COR-L47 (cell line): ENCODE data around the gene CTDSP1.

Experiments
- DNase-seq: peaks from one replicate; lab custom pipeline; 2025; lab: John Stamatoyannopoulos, UW

The CTDSP1 gene

DNA sequence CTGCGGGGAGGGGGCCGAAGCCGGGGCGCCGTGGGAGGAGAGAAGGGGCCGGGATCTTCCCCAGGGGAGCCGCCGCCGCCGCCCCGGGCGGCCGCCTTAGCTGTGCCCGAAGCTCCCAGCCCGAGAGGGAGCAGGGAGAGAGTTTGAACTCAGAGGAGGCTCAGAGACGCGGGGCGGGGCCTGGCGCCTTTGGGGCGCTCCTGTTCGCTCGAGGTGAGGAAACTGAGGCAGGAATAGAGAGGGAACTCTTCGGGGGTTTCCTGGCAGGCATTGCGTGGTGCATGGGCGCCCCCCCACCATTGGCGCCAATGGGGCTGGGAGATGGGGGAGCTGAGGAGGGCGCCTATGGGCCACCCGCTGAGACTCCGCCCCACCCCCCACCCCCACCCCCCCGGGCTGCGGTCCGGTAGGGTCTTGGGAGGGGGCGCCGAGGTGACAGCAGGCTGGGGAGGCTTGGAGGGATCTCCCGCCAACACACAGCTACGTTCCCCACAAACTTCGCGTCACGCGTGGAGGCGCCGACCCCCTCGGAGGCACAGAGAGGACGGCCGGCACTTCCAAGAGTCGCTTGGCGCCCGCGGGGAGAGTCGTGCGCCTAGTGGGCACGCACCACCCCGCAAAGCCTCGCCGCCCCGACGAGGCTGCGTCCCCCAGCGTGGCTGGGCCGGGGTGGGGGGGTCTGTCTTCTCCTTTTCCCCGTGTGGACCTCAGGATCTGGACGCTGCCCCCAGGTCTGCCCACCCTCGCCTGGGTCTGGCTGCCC is 680 bp downstream of the CTDSP1 start:
- no peak for DNase-seq

DNA sequence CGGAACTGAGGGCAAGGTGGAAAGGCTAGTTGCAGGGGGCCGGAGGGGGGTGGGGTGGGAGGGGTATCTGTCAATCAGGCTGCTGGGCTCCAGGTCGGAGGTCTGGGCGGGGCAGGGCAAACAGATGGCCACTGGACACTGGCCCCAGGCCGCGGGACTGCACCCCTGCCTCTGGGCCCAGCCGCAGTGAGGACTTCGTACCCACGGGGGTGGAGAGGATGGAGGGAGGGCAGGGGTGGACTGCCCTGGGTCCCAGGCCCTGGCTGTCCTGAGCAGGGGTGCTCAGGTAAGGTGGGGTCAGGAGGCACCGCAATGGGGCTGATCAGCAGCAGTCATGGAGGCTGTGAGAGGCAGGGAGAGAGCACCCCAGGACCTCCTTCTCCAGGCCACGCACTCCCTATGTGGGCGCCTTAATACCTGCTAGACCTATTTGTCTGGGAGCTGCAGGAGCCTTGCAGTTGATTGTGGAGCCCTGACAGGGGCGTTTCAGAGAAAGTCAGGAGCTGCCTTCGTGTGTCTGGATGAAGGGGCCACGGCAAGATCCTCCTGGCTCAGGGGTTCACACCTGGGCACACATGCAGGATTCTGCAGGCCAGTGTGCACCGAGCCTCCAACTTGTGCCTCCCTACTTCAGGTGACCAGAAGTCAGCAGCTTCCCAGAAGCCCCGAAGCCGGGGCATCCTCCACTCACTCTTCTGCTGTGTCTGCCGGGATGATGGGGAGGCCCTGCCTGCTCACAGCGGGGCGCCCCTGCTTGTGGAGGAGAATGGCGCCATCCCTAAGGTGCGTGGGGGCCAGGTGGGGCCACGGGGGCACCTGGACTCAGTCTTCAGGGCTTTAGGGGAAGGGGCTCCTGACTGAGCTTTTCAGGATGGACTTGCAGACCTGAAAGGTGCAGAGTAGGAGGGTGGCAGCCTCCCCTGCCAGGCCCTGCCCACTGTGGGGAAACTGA is 1.5 kb downstream of the CTDSP1 start:
- no peak for DNase-seq

DNA sequence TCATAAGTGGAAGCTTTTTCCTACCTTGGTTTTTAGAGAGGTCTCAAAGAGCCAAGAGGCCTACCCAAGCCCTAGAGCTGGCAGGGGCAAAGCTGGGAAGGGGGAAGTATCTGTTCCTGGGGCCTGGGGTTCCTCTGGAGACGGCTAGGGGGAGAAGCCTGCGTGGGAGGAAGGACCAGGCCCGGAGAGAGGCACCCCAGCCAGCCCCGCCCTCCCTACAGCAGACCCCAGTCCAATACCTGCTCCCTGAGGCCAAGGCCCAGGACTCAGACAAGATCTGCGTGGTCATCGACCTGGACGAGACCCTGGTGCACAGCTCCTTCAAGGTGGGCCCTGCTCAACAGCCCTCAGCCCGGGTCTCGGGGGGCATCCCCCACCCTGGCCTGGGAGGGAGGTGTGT is 2.2 kb downstream of the CTDSP1 start:
- DNase-seq, result no peak

DNA sequence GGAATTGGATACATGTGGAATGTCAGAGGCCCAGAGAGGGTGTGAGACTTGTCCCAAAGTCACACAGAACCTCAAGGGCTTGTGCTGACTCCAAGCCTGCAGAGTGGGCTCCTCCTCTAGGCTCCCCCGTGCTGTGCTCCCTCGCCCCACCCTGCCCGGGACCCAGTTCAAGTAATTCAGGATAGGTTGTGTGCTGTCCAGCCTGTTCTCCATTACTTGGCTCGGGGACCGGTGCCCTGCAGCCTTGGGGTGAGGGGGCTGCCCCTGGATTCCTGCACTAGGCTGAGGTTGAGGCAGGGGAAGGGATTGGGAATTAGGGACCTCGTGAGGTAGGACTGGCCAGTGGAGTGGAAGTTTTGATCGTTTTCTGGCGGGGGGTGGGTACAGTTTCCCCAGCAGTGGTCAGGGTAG is 2.8 kb downstream of the CTDSP1 start:
- no peak for DNase-seq

DNA sequence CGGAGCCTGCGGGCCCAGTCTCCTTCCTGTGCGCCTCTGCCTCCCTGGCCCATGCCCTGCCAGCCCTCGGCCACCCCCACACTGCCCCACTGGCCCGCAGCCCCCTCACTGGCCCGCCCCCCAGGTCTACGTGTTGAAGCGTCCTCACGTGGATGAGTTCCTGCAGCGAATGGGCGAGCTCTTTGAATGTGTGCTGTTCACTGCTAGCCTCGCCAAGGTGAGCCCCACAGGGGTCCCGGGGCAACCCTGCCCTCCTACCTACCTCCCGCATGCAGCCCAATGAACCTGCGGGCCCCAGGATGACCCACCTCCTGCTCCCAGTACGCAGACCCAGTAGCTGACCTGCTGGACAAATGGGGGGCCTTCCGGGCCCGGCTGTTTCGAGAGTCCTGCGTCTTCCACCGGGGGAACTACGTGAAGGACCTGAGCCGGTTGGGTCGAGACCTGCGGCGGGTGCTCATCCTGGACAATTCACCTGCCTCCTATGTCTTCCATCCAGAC is 3.3 kb downstream of the CTDSP1 start:
- DNase-seq, result no peak

DNA sequence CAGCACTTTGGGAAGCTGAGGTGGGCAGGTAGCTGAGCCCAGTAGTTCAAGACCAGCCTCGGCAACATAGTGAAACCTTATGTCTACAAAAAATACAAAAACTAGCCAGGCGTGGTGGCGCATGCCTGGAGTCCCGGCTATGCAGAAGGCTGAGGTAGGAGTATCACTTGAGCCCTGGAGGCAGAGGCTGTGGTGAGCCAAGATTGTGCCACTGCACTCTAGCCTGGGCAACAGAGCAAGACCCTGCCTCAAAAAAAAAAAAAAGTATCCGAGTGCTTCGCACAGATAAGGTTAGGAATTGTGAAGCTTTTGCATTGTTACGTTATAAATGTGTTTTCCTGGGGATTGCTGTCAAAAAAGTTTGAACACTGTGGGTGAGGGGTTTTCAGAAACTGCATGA is 4.1 kb downstream of the CTDSP1 start:
- DNase-seq, result no peak

DNA sequence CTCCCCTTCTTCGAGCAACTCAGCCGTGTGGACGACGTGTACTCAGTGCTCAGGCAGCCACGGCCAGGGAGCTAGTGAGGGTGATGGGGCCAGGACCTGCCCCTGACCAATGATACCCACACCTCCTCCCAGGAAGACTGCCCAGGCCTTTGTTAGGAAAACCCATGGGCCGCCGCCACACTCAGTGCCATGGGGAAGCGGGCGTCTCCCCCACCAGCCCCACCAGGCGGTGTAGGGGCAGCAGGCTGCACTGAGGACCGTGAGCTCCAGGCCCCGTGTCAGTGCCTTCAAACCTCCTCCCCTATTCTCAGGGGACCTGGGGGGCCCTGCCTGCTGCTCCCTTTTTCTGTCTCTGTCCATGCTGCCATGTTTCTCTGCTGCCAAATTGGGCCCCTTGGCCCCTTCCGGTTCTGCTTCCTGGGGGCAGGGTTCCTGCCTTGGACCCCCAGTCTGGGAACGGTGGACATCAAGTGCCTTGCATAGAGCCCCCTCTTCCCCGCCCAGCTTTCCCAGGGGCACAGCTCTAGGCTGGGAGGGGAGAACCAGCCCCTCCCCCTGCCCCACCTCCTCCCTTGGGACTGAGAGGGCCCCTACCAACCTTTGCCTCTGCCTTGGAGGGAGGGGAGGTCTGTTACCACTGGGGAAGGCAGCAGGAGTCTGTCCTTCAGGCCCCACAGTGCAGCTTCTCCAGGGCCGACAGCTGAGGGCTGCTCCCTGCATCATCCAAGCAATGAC is 4.8 kb downstream of the CTDSP1 start:
- DNase-seq, result no peak

DNA sequence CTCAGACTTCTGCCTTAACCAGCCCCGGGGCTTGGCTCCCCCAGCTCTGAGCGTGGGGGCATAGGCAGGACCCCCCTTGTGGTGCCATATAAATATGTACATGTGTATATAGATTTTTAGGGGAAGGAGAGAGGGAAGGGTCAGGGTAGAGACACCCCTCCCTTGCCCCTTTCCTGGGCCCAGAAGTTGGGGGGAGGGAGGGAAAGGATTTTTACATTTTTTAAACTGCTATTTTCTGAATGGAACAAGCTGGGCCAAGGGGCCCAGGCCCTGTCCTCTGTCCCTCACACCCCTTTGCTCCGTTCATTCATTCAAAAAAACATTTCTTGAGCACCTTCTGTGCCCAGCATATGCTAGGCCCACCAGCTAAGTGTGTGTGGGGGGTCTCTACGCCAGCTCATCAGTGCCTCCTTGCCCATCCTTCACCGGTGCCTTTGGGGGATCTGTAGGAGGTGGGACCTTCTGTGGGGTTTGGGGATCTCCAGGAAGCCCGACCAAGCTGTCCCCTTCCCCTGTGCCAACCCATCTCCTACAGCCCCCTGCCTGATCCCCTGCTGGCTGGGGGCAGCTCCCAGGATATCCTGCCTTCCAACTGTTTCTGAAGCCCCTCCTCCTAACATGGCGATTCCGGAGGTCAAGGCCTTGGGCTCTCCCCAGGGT is 5.5 kb downstream of the CTDSP1 start:
- DNase-seq, result no peak

DNA sequence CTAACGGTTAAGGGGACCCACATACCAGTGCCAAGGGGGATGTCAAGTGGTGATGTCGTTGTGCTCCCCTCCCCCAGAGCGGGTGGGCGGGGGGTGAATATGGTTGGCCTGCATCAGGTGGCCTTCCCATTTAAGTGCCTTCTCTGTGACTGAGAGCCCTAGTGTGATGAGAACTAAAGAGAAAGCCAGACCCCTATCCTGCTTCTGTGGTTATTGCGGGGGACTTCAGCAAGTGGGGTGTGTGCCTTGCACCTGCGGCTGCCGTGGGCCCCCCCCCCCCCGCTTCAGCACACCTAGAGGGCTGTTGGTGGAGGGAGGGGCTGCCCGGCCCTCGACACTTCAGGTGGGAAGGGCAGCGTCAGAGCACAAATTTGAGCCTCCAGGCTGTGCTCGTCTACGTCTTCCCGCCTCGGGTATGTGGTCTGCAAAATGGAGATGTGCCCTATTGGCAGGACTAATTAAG is 6.1 kb downstream of the CTDSP1 start:
- DNase-seq, result no peak

DNA sequence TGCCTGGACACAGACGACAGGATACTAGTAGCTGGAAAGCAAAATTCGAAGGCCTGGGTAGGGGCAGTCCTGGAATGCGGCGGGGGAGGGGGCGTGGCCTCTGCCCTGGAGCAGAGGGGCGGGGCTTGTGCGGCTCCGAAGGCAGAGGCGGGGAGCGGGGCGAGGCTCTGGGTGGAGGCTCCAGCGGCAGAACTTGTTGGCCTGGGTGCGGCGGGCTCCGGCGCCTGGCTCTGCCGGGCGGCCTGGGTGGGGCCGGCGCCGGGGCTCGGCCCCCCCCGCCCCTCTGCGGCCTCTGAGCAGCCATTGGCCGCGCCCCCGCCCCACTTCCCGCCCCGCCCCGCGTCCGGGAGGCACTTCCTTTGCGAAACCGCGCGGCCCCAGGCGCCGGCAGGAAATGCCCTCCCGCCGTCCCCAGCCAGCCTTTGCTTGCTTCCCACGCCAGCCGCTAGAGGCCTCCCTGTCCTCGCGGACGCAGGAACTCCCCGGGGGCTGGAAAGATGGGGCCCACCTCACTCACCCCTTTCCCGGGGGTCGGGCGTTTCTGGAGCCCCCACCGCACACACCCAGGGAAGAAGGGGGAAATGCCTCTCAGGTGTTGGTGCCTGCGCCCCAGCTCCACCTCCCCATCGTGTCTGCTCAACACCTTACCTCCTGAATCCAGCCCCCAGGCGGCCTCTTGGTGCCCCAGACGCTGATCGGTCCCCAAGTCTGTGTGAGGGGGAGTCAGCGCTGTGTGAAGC is 6.7 kb downstream of the CTDSP1 start:
- peak; percentile 95 for DNase-seq

DNA sequence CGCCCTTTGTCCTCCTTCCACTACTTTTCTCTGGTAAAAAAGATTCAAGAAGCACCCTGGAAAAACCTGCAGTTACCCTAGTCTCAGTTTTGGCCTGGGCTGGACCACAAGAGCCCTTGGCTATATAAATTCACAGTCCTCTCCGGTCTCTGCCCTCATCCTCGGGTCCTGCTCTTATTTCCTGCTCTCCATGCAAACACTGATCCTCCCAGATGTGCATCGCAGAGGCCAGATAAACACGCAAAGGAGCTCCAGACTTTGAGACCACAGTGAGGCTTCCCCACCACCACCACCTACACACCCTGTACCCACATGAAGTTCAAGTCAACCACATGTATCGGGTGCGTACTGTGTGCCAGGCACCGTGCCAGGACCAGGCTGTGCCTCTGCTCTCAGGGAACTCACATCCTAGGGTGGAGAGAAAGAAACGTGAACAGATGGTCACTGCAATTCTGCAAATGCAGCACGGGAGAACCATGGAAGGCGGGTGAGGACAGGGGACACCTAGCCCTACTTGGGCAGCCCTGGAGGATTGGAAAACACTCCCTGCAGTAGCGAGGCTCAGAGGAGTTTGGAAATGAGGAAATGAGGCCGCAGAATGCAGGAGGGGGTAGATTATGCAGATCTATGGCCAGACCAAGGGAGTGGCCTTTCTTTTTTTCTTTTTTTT is 7.4 kb downstream of the CTDSP1 start:
- no peak for DNase-seq

DNA sequence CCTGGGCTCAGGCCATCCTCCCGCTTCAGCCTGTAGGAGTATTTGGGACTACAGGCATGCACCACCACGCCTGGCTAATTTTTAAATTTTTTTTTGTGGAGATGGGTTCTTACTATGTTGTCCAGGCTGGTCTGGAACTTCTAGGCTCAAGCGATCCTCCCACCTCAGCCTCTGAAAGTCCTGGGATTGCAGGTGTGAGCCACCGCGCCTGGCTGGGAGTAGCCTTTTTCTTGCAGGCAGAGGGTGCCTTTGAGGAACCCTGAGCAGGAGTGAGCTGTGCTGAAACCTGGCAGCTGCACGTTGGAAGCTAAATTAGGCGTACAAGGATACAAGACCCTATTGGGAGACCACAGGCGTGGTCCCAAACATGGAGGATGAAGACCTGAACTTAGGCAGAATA is 8.0 kb downstream of the CTDSP1 start:
- DNase-seq, result no peak

DNA sequence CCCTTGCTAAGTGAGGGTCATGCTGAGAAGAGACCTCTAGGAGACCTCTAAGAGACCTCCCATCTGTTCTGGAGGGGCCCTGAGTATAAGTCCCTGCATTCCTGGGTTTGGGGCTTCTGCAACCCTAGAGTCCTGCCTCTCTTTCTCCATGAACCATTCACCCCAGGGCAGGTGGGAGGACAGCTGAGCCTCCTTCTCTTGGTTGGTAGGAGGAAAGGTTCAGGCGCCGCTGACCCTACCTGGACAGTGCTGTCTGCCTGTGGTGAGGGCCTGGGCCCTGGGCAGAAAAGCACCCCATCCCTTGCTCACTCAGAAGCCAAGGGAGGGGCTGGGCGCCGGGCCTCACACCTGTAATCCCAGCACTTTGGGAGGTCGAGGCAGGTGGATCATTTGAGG is 18.7 kb downstream of the CTDSP1 start:
- no peak for DNase-seq

DNA sequence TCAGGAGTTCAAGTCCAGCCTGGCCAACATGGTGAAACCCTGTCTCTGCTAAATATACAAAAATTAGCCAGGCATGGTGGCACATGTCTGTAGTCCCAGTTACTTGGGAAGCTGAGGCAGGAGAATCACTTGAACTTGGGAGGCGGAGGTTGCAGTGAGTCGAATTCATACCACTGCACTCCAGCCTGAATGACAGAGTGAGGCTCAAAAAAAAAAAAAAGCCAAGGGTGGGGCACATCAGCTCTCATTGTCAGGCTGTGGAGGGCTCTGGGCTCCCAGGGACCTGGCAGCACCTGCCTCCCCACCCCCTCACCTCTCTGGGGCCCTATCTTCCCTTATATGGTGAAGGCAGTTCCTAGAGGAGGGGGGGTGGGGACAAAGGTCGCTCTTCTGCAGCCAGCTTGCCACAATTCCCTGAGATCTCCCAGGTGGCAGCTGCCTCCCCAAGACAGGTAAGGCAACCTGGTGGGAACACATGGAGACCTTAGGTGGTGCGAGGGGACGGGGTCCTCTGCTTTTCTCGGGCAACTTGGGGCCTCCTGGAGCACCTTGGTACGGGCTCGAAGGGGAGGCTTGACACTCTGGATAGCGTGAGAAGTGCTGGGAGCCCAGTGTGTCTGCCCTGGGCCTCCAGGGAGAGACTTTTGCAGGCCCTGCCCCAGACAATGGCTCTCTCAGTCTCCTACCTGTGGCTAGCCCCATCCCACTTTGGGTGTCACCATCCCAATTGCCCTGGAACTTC is 19.2 kb downstream of the CTDSP1 start, which contains the start of gene VIL1:
TSS of gene VIL1 (plus strand) at position 407 of the 742 bp plus-strand sequence. CDS start 4,656 bp downstream, outside the sequence.
- no peak for DNase-seq

DNA sequence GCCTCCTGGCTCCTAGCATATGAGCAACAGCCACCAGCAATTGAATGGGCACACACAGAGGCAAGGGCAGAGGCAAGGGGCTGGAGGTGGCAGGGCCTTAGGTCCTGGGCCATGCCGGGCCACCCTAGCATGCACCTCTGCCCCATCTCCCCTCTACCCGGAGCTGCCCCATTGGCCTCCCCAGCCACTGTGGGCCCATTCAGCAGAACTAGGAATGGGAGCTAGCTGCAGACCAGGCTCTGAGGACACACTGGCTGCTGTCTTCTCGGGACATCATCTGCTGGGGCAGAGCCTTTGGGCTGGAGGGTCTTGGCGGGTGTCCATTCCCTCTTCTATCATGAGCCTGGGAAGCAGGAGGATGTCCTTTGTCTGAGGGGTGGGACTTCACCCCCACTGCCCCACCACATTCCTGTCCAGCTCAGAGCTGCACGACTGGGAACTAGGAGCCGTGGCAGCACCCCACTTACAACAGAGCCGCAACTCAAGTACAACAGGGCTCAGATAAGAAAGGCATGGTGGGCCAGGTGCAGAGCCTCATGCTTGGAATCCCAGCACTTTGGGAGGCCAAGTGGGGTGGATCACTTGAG is 20.1 kb downstream of the CTDSP1 start:
- no peak for DNase-seq

DNA sequence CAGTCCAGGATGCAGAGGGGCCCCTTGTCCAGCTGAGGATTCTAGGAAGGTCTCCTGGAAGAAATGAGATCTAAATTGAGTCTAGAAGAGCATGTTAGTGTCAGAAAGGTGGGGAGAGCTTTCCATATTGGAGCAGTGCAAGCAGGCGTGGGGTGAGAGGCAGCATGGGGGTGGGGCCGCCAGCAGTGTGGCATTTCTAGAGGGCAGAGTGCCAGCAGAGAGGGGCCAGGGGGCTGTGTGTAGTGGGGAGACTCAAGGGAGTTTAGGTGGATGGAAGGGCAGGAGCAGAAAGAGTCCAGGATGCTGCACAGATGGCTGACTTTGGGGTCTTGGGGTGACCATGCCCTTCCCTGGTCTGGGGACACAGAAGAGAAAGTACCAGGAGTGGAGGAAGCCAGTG is 21.4 kb downstream of the CTDSP1 start:
- no peak for DNase-seq

DNA sequence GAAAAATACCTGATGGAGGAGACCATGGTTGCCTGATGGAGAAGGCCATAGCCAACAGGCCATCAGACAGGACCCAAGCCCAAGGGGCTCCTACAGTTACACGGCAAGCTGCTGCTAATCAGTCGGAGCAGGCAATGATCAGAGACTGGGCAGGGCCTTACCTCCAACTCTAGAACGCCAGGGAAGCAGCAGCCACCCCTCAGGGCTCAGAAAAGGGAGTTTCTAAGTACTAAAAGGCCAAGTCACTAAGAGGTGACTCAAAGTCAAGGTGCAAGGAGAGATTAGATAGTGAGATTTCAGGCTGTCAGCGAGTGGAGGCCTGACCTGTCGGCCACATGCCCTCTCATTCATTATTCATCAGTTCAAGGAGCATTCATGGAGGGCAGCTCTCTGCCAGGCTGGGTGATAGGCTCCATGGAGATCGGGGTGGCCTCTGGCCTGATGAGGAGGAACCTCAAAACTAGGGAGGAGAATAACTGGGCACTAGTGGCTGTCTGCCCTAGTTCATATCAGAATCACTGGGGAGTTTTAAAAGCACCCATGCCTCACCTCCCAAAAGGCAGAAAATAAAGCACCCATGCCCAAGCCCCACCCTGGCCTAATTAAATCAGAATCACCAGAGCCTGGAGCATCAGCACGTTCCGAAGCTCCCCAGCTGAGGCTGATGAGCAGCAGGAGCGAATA is 22.9 kb downstream of the CTDSP1 start:
- no peak for DNase-seq

DNA sequence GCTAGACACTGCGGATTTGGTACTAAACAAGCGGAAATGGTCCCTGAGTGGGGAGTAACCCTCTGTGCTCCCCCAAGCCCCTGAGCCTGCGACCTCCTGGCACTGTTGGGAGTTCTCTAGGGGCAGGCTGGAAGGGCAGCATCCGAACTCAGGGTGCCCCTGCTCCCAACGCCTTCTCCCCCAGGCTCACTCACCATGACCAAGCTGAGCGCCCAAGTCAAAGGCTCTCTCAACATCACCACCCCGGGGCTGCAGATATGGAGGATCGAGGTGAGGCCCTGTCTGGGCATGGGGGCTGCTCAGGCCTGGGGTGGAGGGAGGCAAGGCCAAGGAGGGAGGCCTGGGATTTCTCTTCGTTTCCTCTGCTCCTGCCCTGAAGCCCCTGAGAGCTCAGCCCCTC is 23.9 kb downstream of the CTDSP1 start:
- DNase-seq, result no peak

DNA sequence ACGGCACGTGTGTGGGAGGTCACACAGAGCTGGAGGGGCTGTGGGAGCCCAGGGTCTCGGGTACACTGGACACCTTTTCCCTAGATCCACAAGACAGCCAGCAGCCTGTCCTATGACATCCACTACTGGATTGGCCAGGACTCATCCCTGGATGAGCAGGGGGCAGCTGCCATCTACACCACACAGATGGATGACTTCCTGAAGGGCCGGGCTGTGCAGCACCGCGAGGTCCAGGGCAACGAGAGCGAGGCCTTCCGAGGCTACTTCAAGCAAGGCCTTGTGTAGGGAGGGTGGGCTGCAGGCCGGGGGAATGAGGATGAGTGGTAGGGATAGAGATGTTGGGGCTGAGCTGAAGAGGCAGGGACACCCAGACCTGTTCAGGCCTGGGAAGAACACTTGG is 25.9 kb downstream of the CTDSP1 start:
- DNase-seq, result no peak
